22Rv1 (cell line): ENCODE data around the gene UBE2Q1.

Experiments
- ZFX ChIP-seq: fragments of 450-650 bp; IDR thresholded peaks from 2 replicates; pipeline ENCODE4 v1.6.1; 2017; ENCODE audit warnings: antibody characterized with exemption, borderline replicate concordance
- TF ChIP-seq, protein P1 (sequence below): fragments of 450-650 bp; IDR thresholded peaks from 2 replicates; pipeline ENCODE4 v1.5.1; 2017; ENCODE audit warnings: mild to moderate bottlenecking

DNA sequence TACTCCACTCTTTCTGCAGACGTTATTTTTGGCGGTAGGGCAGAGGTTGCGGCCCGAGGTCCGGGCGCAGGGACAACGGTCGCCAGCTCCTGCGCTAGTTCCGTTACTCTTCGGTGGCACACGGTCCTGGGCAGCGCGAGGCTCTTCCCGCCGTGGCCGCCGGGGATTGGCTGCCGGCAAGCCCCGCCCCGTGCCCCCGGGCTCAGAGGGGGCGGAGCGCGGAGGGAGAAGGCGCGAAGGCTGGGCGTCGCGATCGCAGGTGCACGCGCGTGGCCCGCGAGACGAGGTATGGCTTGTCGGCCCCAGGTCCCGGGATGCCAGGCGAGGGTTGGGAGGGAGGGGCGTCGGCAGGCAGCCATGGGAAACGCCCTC is 55.7 kb downstream of the UBE2Q1 start:
- TF ChIP-seq, protein P1, sequence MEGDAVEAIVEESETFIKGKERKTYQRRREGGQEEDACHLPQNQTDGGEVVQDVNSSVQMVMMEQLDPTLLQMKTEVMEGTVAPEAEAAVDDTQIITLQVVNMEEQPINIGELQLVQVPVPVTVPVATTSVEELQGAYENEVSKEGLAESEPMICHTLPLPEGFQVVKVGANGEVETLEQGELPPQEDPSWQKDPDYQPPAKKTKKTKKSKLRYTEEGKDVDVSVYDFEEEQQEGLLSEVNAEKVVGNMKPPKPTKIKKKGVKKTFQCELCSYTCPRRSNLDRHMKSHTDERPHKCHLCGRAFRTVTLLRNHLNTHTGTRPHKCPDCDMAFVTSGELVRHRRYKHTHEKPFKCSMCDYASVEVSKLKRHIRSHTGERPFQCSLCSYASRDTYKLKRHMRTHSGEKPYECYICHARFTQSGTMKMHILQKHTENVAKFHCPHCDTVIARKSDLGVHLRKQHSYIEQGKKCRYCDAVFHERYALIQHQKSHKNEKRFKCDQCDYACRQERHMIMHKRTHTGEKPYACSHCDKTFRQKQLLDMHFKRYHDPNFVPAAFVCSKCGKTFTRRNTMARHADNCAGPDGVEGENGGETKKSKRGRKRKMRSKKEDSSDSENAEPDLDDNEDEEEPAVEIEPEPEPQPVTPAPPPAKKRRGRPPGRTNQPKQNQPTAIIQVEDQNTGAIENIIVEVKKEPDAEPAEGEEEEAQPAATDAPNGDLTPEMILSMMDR = no peak
- TF ChIP-seq ZFX = no peak
